HEK293 (cell line): Measurements from ENCODE around the gene ZNF219.
A peak's percentile ranks its signal among the peaks of the same experiment; 100 is the strongest.

Experiments used
- EGR2 ChIP-seq: fragments of 450-650 bp; formaldehyde crosslinking; IDR thresholded peaks from 2 replicates; pipeline ENCODE4 v1.5.1; 2016; ENCODE audit warnings: low read depth, missing biosample characterization, missing genetic modification characterization
- KLF10 ChIP-seq: fragments of 450-650 bp; IDR thresholded peaks from 2 replicates; pipeline ENCODE4 v1.5.1; 2018; ENCODE audit warnings: missing biosample characterization, mild to moderate bottlenecking, missing genetic modification characterization
- KLF7 ChIP-seq: fragments of 450-650 bp; formaldehyde crosslinking; IDR thresholded peaks from 2 replicates; pipeline ENCODE4 v1.5.1; 2016; ENCODE audit warnings: missing biosample characterization, missing genetic modification characterization, borderline replicate concordance
- KLF8 ChIP-seq: fragments of 450-650 bp; formaldehyde crosslinking; IDR thresholded peaks from 2 replicates; pipeline ENCODE4 v1.5.1; 2016; ENCODE audit warnings: missing biosample characterization, missing genetic modification characterization
- PRDM4 ChIP-seq: fragments of 450-650 bp; formaldehyde crosslinking; IDR thresholded peaks from 2 replicates; pipeline ENCODE4 v1.5.1; 2017; ENCODE audit warnings: missing biosample characterization, missing genetic modification characterization
- SP2 ChIP-seq: fragments of 450-650 bp; formaldehyde crosslinking; IDR thresholded peaks from 2 replicates; pipeline ENCODE4 v1.5.1; 2016; ENCODE audit warnings: missing biosample characterization, missing genetic modification characterization
- YY1 ChIP-seq: fragments of 450-650 bp; formaldehyde crosslinking; IDR thresholded peaks from 2 replicates; pipeline ENCODE4 v1.5.1; 2018; ENCODE audit warnings: missing biosample characterization, missing genetic modification characterization
- ZBTB20 ChIP-seq: fragments of 450-650 bp; formaldehyde crosslinking; IDR thresholded peaks from 2 replicates; pipeline ENCODE4 v1.5.1; 2016; ENCODE audit warnings: missing biosample characterization, missing genetic modification characterization
- ZFHX2 ChIP-seq: fragments of 450-650 bp; formaldehyde crosslinking; conservative IDR thresholded peaks from 2 replicates; pipeline ENCODE4 v1.5.1; 2016; ENCODE audit warnings: missing biosample characterization, missing genetic modification characterization
- ZIC2 ChIP-seq: fragments of 450-650 bp; formaldehyde crosslinking; IDR thresholded peaks from 2 replicates; pipeline ENCODE4 v1.5.1; 2016; ENCODE audit warnings: missing biosample characterization, missing genetic modification characterization
- ZNF266 ChIP-seq: fragments of 450-650 bp; formaldehyde crosslinking; IDR thresholded peaks from 2 replicates; pipeline ENCODE4 v1.5.1; 2016; ENCODE audit warnings: missing biosample characterization, missing genetic modification characterization, low read depth
- ZNF426 ChIP-seq: fragments of 450-650 bp; formaldehyde crosslinking; IDR thresholded peaks from 2 replicates; pipeline ENCODE4 v1.5.1; 2017; ENCODE audit warnings: missing biosample characterization, missing genetic modification characterization, mild to moderate bottlenecking, inconsistent platforms, moderate library complexity
- ZNF433 ChIP-seq: fragments of 450-650 bp; formaldehyde crosslinking; IDR thresholded peaks from 2 replicates; pipeline ENCODE4 v1.5.1; 2016; ENCODE audit warnings: missing biosample characterization, missing genetic modification characterization, low read depth
- ZNF529 ChIP-seq: fragments of 450-650 bp; formaldehyde crosslinking; IDR thresholded peaks from 2 replicates; pipeline ENCODE4 v1.5.1; 2017; ENCODE audit warnings: missing genetic modification characterization, missing biosample characterization; ENCODE audit not compliant: insufficient replicate concordance
- ZNF548 ChIP-seq: fragments of 450-650 bp; formaldehyde crosslinking; IDR thresholded peaks from 2 replicates; pipeline ENCODE4 v1.5.1; 2016; ENCODE audit warnings: missing biosample characterization, missing genetic modification characterization
- ZNF629 ChIP-seq: fragments of 450-650 bp; formaldehyde crosslinking; IDR thresholded peaks from 2 replicates; pipeline ENCODE4 v1.5.1; 2017; ENCODE audit warnings: missing biosample characterization, missing genetic modification characterization
- ZNF76 ChIP-seq: fragments of 450-650 bp; formaldehyde crosslinking; IDR thresholded peaks from 2 replicates; pipeline ENCODE4; 2016; ENCODE audit warnings: low read depth, missing biosample characterization, missing genetic modification characterization, borderline replicate concordance
- ZNF843 ChIP-seq: fragments of 450-650 bp; formaldehyde crosslinking; IDR thresholded peaks from 2 replicates; pipeline ENCODE4 v1.5.1; 2016; ENCODE audit warnings: missing biosample characterization, missing genetic modification characterization
- ZSCAN18 ChIP-seq: fragments of 450-650 bp; formaldehyde crosslinking; IDR thresholded peaks from 2 replicates; pipeline ENCODE4 v1.5.1; 2016; ENCODE audit warnings: missing biosample characterization, missing genetic modification characterization
- ZSCAN30 ChIP-seq: fragments of 450-650 bp; IDR thresholded peaks from 2 replicates; pipeline ENCODE4 v1.5.1; 2018; ENCODE audit warnings: missing biosample characterization, mild to moderate bottlenecking, missing genetic modification characterization, moderate library complexity
- ZSCAN5A ChIP-seq: fragments of 450-650 bp; formaldehyde crosslinking; IDR thresholded peaks from 2 replicates; pipeline ENCODE4 v1.5.1; 2016; ENCODE audit warnings: missing biosample characterization, missing genetic modification characterization
- TF ChIP-seq, protein P1 (sequence below): fragments of 450-650 bp; formaldehyde crosslinking; IDR thresholded peaks from 2 replicates; pipeline ENCODE4 v1.5.1; 2016; ENCODE audit warnings: missing biosample characterization, missing genetic modification characterization
- TF ChIP-seq, protein P2 (sequence below): fragments of 450-650 bp; formaldehyde crosslinking; IDR thresholded peaks from 2 replicates; pipeline ENCODE4 v1.5.1; 2016; ENCODE audit warnings: missing biosample characterization, missing genetic modification characterization
- TF ChIP-seq, protein P3 (sequence below): fragments of 450-650 bp; formaldehyde crosslinking; IDR thresholded peaks from 2 replicates; pipeline ENCODE4 v1.5.1; 2017; ENCODE audit warnings: missing biosample characterization, missing genetic modification characterization
- TF ChIP-seq, protein P4 (sequence below): fragments of 450-650 bp; formaldehyde crosslinking; IDR thresholded peaks from 2 replicates; pipeline ENCODE4 v1.5.1; 2017; ENCODE audit warnings: missing biosample characterization, missing genetic modification characterization

ZNF219 gene

DNA sequence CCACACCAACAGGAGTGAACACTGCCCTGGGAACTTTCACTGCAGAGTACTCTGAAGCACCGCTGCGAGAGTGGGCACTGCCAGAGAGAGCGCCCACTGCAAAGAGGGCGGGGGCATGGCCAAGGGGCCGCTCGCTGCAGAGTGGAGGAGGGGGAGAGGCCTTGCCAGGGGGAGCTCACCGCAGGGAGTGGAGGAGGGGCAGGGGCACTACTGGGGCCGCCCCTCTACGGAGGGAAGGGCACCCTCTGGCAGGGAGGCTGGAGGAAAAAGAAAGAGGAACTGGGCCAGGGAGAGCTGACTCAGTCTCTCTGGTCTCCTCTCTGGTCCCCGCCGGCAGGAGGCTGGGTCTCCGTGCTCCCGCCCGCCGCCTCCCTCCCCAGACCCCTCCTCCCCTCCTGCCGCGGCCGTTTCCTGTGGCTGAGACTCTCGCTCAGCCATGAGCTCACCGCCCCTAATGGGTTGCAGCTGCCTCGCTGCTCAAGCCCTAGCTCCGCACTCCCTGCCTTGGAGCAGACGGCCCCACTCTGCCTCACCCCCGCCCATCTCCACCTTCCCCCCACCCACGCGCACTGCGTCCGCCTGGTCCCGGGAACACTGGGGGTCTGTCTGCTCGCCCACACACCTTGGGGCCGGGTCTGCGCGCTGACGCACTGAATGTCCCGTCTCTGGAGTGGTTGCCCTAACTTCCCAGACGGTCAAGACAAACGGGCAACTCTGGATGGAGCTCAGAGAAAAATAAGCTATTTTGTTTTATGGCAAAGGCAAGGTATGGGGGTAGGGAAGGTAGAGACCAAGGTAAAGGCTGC is 27.0 kb downstream of the ZNF219 start (continued):
- TF ChIP-seq PRDM4 (tag by site-specific recombination), result peak; percentile 32; the same call in 1 of the 2 replicates
- no peak for TF ChIP-seq ZNF548 (tag by site-specific recombination)
- TF ChIP-seq ZNF529 (tag by site-specific recombination), result no peak
- TF ChIP-seq ZNF266 (tag by site-specific recombination), result no peak
- TF ChIP-seq ZNF426 (tag by site-specific recombination), result no peak
- peak; percentile 13; the same call in 1 of the 2 replicates for TF ChIP-seq YY1 (tag by site-specific recombination)
- TF ChIP-seq, protein P1, sequence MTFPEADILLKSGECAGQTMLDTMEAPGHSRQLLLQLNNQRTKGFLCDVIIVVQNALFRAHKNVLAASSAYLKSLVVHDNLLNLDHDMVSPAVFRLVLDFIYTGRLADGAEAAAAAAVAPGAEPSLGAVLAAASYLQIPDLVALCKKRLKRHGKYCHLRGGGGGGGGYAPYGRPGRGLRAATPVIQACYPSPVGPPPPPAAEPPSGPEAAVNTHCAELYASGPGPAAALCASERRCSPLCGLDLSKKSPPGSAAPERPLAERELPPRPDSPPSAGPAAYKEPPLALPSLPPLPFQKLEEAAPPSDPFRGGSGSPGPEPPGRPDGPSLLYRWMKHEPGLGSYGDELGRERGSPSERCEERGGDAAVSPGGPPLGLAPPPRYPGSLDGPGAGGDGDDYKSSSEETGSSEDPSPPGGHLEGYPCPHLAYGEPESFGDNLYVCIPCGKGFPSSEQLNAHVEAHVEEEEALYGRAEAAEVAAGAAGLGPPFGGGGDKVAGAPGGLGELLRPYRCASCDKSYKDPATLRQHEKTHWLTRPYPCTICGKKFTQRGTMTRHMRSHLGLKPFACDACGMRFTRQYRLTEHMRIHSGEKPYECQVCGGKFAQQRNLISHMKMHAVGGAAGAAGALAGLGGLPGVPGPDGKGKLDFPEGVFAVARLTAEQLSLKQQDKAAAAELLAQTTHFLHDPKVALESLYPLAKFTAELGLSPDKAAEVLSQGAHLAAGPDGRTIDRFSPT (tag by site-specific recombination), result peak; percentile 96
- TF ChIP-seq ZNF433 (tag by site-specific recombination), result no peak
- TF ChIP-seq SP2 (tag by site-specific recombination), result peak; percentile 83
- no peak for TF ChIP-seq ZSCAN5A (tag by site-specific recombination)
- TF ChIP-seq, protein P2, sequence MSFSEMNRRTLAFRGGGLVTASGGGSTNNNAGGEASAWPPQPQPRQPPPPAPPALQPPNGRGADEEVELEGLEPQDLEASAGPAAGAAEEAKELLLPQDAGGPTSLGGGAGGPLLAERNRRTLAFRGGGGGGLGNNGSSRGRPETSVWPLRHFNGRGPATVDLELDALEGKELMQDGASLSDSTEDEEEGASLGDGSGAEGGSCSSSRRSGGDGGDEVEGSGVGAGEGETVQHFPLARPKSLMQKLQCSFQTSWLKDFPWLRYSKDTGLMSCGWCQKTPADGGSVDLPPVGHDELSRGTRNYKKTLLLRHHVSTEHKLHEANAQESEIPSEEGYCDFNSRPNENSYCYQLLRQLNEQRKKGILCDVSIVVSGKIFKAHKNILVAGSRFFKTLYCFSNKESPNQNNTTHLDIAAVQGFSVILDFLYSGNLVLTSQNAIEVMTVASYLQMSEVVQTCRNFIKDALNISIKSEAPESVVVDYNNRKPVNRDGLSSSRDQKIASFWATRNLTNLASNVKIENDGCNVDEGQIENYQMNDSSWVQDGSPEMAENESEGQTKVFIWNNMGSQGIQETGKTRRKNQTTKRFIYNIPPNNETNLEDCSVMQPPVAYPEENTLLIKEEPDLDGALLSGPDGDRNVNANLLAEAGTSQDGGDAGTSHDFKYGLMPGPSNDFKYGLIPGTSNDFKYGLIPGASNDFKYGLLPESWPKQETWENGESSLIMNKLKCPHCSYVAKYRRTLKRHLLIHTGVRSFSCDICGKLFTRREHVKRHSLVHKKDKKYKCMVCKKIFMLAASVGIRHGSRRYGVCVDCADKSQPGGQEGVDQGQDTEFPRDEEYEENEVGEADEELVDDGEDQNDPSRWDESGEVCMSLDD (tag by site-specific recombination), result peak; percentile 66; the same call in 1 of the 2 replicates
- peak; percentile 70; the same call in 1 of the 2 replicates for TF ChIP-seq KLF8
- peak; percentile 71 for TF ChIP-seq ZIC2
- TF ChIP-seq KLF10, result no peak
- TF ChIP-seq ZSCAN30, result peak; percentile 77
- peak; percentile 82 for TF ChIP-seq EGR2 (tag by site-specific recombination)
- TF ChIP-seq ZNF629 (tag by site-specific recombination), result peak; percentile 79
- TF ChIP-seq ZBTB20 (tag by site-specific recombination), result peak; percentile 78; the same call in 1 of the 2 replicates
- TF ChIP-seq, protein P3, sequence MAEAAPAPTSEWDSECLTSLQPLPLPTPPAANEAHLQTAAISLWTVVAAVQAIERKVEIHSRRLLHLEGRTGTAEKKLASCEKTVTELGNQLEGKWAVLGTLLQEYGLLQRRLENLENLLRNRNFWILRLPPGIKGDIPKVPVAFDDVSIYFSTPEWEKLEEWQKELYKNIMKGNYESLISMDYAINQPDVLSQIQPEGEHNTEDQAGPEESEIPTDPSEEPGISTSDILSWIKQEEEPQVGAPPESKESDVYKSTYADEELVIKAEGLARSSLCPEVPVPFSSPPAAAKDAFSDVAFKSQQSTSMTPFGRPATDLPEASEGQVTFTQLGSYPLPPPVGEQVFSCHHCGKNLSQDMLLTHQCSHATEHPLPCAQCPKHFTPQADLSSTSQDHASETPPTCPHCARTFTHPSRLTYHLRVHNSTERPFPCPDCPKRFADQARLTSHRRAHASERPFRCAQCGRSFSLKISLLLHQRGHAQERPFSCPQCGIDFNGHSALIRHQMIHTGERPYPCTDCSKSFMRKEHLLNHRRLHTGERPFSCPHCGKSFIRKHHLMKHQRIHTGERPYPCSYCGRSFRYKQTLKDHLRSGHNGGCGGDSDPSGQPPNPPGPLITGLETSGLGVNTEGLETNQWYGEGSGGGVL (tag by site-specific recombination), result peak; percentile 90
- 0 out of 2 replicates have a peak, but pooled peaks have one; percentile 42 for TF ChIP-seq KLF7 (tag by site-specific recombination)
- 0 out of 2 replicates have a peak, but pooled peaks have one; percentile 14 for TF ChIP-seq ZNF843 (tag by site-specific recombination)
- no peak for TF ChIP-seq ZSCAN18
- peak; percentile 44; the same call in 1 of the 2 replicates for TF ChIP-seq ZNF76 (tag by site-specific recombination)
- peak; percentile 95 for TF ChIP-seq ZFHX2 (tag by site-specific recombination)
- TF ChIP-seq, protein P4, sequence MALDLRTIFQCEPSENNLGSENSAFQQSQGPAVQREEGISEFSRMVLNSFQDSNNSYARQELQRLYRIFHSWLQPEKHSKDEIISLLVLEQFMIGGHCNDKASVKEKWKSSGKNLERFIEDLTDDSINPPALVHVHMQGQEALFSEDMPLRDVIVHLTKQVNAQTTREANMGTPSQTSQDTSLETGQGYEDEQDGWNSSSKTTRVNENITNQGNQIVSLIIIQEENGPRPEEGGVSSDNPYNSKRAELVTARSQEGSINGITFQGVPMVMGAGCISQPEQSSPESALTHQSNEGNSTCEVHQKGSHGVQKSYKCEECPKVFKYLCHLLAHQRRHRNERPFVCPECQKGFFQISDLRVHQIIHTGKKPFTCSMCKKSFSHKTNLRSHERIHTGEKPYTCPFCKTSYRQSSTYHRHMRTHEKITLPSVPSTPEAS (tag by site-specific recombination), result no peak; the same call in 1 of the 2 replicates
